Activated B cell treated with CpG ODN at 0.5 μM for 24 hours (primary cell): ENCODE measurements around the gene GSPT1. TPM values are rescaled to one million over a fixed set of nuclear protein-coding genes. Genes with fewer than 3 reads are reported as not detected.

Experiments used
- ATAC-seq: fragments of 200-7000 bp; cut with Tn5 transposase; one replicate; pipeline ENCODE4 v1.10.0; 2021; ENCODE audit warnings: low read depth, mild to moderate bottlenecking, moderate library complexity
- CTCF ChIA-PET: fragments of 350-600 bp; sonication (Branson Sonifier 250); formaldehyde crosslinking; loops from one replicate; lab custom pipeline; 2021; ENCODE audit warnings: antibody characterized with exemption; lab: Charles Lee
- POLR2A ChIA-PET: fragments of 350-600 bp; sonication (Branson Sonifier 250); formaldehyde crosslinking; loops from one replicate; lab custom pipeline; 2021; ENCODE audit warnings: antibody characterized with exemption; lab: Charles Lee
- DNase-seq: peaks from one replicate; pipeline ENCODE4 v3.0.0; 2022
- H3K27ac Mint-ChIP-seq: one replicate; pipeline ENCODE4 v1.8.0; 2020; ENCODE audit warnings: mixed read lengths
- H3K27me3 Mint-ChIP-seq: one replicate; pipeline ENCODE4 v1.8.0; 2021; ENCODE audit warnings: mixed read lengths
- H3K36me3 Mint-ChIP-seq: one replicate; pipeline ENCODE4 v1.8.0; 2021; ENCODE audit warnings: low read depth, mixed read lengths
- H3K4me1 Mint-ChIP-seq: one replicate; pipeline ENCODE4 v1.8.0; 2021; ENCODE audit warnings: mixed read lengths
- H3K4me3 Mint-ChIP-seq: one replicate; pipeline ENCODE4 v1.8.0; 2020; ENCODE audit warnings: mild to moderate bottlenecking, mixed read lengths
- H3K9me3 Mint-ChIP-seq: one replicate; pipeline ENCODE4 v1.8.0; 2020; ENCODE audit warnings: mixed read lengths
- CTCF ChIP-seq: fragments of 200-600 bp; IDR thresholded peaks from one replicate; pipeline ENCODE4 v1.8.0; 2022; ENCODE audit warnings: antibody characterized with exemption, mild to moderate bottlenecking
- intact Hi-C: fragments of 100-400 bp; cut with micrococcal nuclease; formaldehyde crosslinking; loops from one replicate; pipeline ENCODE4 v1.15.1; 2024
- total RNA-seq: library from RNA; stranded (reverse); gene quantifications from 2 replicates; pipeline ENCODE4 v1.2.3, GENCODE V29; 2022

GSPT1 gene
- total RNA-seq, 1 donor from 2014 or later: 101 TPM

- no peak overlapping the region for H3K4me3 Mint-ChIP-seq
- ChIA-PET POLR2A (interaction anchor here (0.6 kb wide), 1 partner anchor 808 kb away, joined by 4 read pairs; no protein-coding TSS in a partner anchor), CTCF (no interaction called here)
- no peaks in the 10 kb centered on the region for H3K9me3 Mint-ChIP-seq
- H3K27ac Mint-ChIP-seq: no peak overlapping the region
- peaks cover 82% of the 10 kb centered on the region for H3K36me3 Mint-ChIP-seq
- DNase-seq: no peak
- no peak for ATAC-seq
- no peak for TF ChIP-seq CTCF
- peaks cover 19% of the 10 kb centered on the region for H3K4me1 Mint-ChIP-seq
- intact Hi-C loops: no loop called here
- no peaks in the 10 kb centered on the region for H3K27me3 Mint-ChIP-seq
Measured at GRCh38 chr16:11844499-11844898, 71.3 kb downstream of the GSPT1 start.

- intact Hi-C loops: no loop called here
- no peak for TF ChIP-seq CTCF
- no peaks in the 10 kb centered on the region for H3K9me3 Mint-ChIP-seq
- H3K36me3 Mint-ChIP-seq: peaks cover 82% of the 10 kb centered on the region
- peaks cover 13% of the 10 kb centered on the region for H3K4me1 Mint-ChIP-seq
- ATAC-seq (no peak), DNase-seq (no peak)
- H3K27ac Mint-ChIP-seq: no peak overlapping the region
- ChIA-PET CTCF (no interaction called here), POLR2A (interaction anchor here (0.6 kb wide), 1 partner anchor 167 kb away, joined by 3 read pairs; no protein-coding TSS in a partner anchor)
- H3K27me3 Mint-ChIP-seq: no peaks in the 10 kb centered on the region
- no peak overlapping the region for H3K4me3 Mint-ChIP-seq
Measured at GRCh38 chr16:11843861-11844260, 71.9 kb downstream of the GSPT1 start.

GRCh38 chr16:11843206-11843605 lies 72.5 kb downstream of the GSPT1 start:
- Mint-ChIP-seq H3K36me3 (peaks cover 84% of the 10 kb centered on the region), H3K27ac (no peak overlapping the region), H3K27me3 (no peaks in the 10 kb centered on the region), H3K4me1 (peaks cover 8% of the 10 kb centered on the region), H3K4me3 (no peak overlapping the region), H3K9me3 (no peaks in the 10 kb centered on the region)
- ATAC-seq: no peak
- ChIA-PET CTCF (no interaction called here), POLR2A (no interaction called here)
- no peak for TF ChIP-seq CTCF
- intact Hi-C loops: no loop called here
- DNase-seq: no peak

- ATAC-seq (no peak), DNase-seq (no peak)
- Mint-ChIP-seq H3K9me3 (no peaks in the 10 kb centered on the region), H3K27ac (no peak overlapping the region), H3K4me1 (no peaks in the 10 kb centered on the region), H3K27me3 (no peaks in the 10 kb centered on the region), H3K4me3 (no peak overlapping the region), H3K36me3 (peaks cover 85% of the 10 kb centered on the region)
- CTCF ChIA-PET: no interaction called here
- no peak for TF ChIP-seq CTCF
- intact Hi-C loops: no loop called here
- POLR2A ChIA-PET: no interaction called here
Measured at GRCh38 chr16:11841026-11841425, 74.7 kb downstream of the GSPT1 start.

GRCh38 chr16:11836650-11837244 lies 79.0 kb downstream of the GSPT1 start:
- Mint-ChIP-seq H3K36me3 (peaks cover 58% of the 10 kb centered on the region), H3K27ac (no peak overlapping the region), H3K4me3 (no peak overlapping the region), H3K9me3 (no peaks in the 10 kb centered on the region), H3K4me1 (no peaks in the 10 kb centered on the region), H3K27me3 (no peaks in the 10 kb centered on the region)
- ATAC-seq: no peak
- TF ChIP-seq CTCF: no peak
- ChIA-PET POLR2A (interaction anchor here (0.6 to 1.5 kb wide), 2 partner anchors 14 to 342 kb away, joined by 5 to 9 read pairs; no protein-coding TSS in a partner anchor), CTCF (no interaction called here)
- no peak for DNase-seq
- intact Hi-C loops: no loop called here
